ENCODE results near the gene CTIF.

The CTIF gene

GRCh38 chr18:48690494-48690893, 151.7 kb downstream of the CTIF start:
- H3K4me3 ChIP-seq (ENCODE audit: low read depth, low read length), result no peak overlapping the region
- no peaks in the 10 kb centered on the region for H3K4me1 ChIP-seq (ENCODE audit: control insufficient read depth, insufficient read depth, low read length)
- no peak overlapping the region for H3K9ac ChIP-seq (ENCODE audit: low read depth, low read length)
- no peaks in the 10 kb centered on the region for H3K9me3 ChIP-seq (ENCODE audit: control insufficient read depth, insufficient read depth, low read length)
- H3K27me3 ChIP-seq (ENCODE audit: control insufficient read depth, insufficient read depth, low read length), result no peaks in the 10 kb centered on the region
- no peaks in the 10 kb centered on the region for H3K36me3 ChIP-seq (ENCODE audit: control insufficient read depth, insufficient read depth, low read length)
- no peak overlapping the region for H3K27ac ChIP-seq (ENCODE audit: low read depth, low read length)

GRCh38 chr18:48693006-48693405, 154.2 kb downstream of the CTIF start:
- no peaks in the 10 kb centered on the region for H3K4me1 ChIP-seq (ENCODE audit: control insufficient read depth, insufficient read depth, low read length)
- H3K27ac ChIP-seq (ENCODE audit: low read depth, low read length), result no peak overlapping the region
- no peak overlapping the region for H3K9ac ChIP-seq (ENCODE audit: low read depth, low read length)
- H3K4me3 ChIP-seq (ENCODE audit: low read depth, low read length), result no peak overlapping the region
- no peaks in the 10 kb centered on the region for H3K9me3 ChIP-seq (ENCODE audit: control insufficient read depth, insufficient read depth, low read length)
- H3K27me3 ChIP-seq (ENCODE audit: control insufficient read depth, insufficient read depth, low read length), result no peaks in the 10 kb centered on the region
- no peaks in the 10 kb centered on the region for H3K36me3 ChIP-seq (ENCODE audit: control insufficient read depth, insufficient read depth, low read length)

- Histone ChIP-seq H3K27ac (ENCODE audit: low read depth, low read length) (no peak overlapping the region), H3K27me3 (ENCODE audit: control insufficient read depth, insufficient read depth, low read length) (no peaks in the 10 kb centered on the region), H3K36me3 (ENCODE audit: control insufficient read depth, insufficient read depth, low read length) (no peaks in the 10 kb centered on the region), H3K9me3 (ENCODE audit: control insufficient read depth, insufficient read depth, low read length) (no peaks in the 10 kb centered on the region), H3K4me3 (ENCODE audit: low read depth, low read length) (no peak overlapping the region), H3K9ac (ENCODE audit: low read depth, low read length) (no peak overlapping the region), H3K4me1 (ENCODE audit: control insufficient read depth, insufficient read depth, low read length) (no peaks in the 10 kb centered on the region)
Measured at GRCh38 chr18:48693625-48694262, 154.9 kb downstream of the CTIF start.

GRCh38 chr18:48694295-48694694, 155.5 kb downstream of the CTIF start:
- Histone ChIP-seq H3K36me3 (ENCODE audit: control insufficient read depth, insufficient read depth, low read length) (no peaks in the 10 kb centered on the region), H3K27ac (ENCODE audit: low read depth, low read length) (no peak overlapping the region), H3K4me1 (ENCODE audit: control insufficient read depth, insufficient read depth, low read length) (no peaks in the 10 kb centered on the region)

GRCh38 chr18:48695671-48696070, 156.8 kb downstream of the CTIF start:
- no peaks in the 10 kb centered on the region for H3K9me3 ChIP-seq (ENCODE audit: control insufficient read depth, insufficient read depth, low read length)
- H3K27me3 ChIP-seq (ENCODE audit: control insufficient read depth, insufficient read depth, low read length), result no peaks in the 10 kb centered on the region

More at GRCh38 chr18:48694295-48694694, 155.5 kb downstream of the CTIF start:
- Histone ChIP-seq H3K4me3 (ENCODE audit: low read depth, low read length) (no peak overlapping the region), H3K9ac (ENCODE audit: low read depth, low read length) (no peak overlapping the region), H3K27me3 (ENCODE audit: control insufficient read depth, insufficient read depth, low read length) (no peaks in the 10 kb centered on the region), H3K9me3 (ENCODE audit: control insufficient read depth, insufficient read depth, low read length) (no peaks in the 10 kb centered on the region)

GRCh38 chr18:48696218-48696617, 157.4 kb downstream of the CTIF start:
- H3K36me3 ChIP-seq (ENCODE audit: control insufficient read depth, insufficient read depth, low read length), result no peaks in the 10 kb centered on the region
- H3K4me3 ChIP-seq (ENCODE audit: low read depth, low read length), result no peak overlapping the region
- H3K27ac ChIP-seq (ENCODE audit: low read depth, low read length), result no peak overlapping the region
- H3K27me3 ChIP-seq (ENCODE audit: control insufficient read depth, insufficient read depth, low read length), result no peaks in the 10 kb centered on the region
- no peaks in the 10 kb centered on the region for H3K9me3 ChIP-seq (ENCODE audit: control insufficient read depth, insufficient read depth, low read length)
- no peaks in the 10 kb centered on the region for H3K4me1 ChIP-seq (ENCODE audit: control insufficient read depth, insufficient read depth, low read length)
- no peak overlapping the region for H3K9ac ChIP-seq (ENCODE audit: low read depth, low read length)

More at GRCh38 chr18:48695671-48696070, 156.8 kb downstream of the CTIF start:
- no peaks in the 10 kb centered on the region for H3K36me3 ChIP-seq (ENCODE audit: control insufficient read depth, insufficient read depth, low read length)
- H3K4me1 ChIP-seq (ENCODE audit: control insufficient read depth, insufficient read depth, low read length), result no peaks in the 10 kb centered on the region
- no peak overlapping the region for H3K9ac ChIP-seq (ENCODE audit: low read depth, low read length)
- no peak overlapping the region for H3K27ac ChIP-seq (ENCODE audit: low read depth, low read length)
- H3K4me3 ChIP-seq (ENCODE audit: low read depth, low read length), result no peak overlapping the region

GRCh38 chr18:48697441-48697840, 158.6 kb downstream of the CTIF start:
- H3K9ac ChIP-seq (ENCODE audit: low read depth, low read length), result no peak overlapping the region
- H3K27me3 ChIP-seq (ENCODE audit: control insufficient read depth, insufficient read depth, low read length), result no peaks in the 10 kb centered on the region
- H3K9me3 ChIP-seq (ENCODE audit: control insufficient read depth, insufficient read depth, low read length), result no peaks in the 10 kb centered on the region
- H3K27ac ChIP-seq (ENCODE audit: low read depth, low read length), result no peak overlapping the region
- no peak overlapping the region for H3K4me3 ChIP-seq (ENCODE audit: low read depth, low read length)
- no peaks in the 10 kb centered on the region for H3K36me3 ChIP-seq (ENCODE audit: control insufficient read depth, insufficient read depth, low read length)
- no peaks in the 10 kb centered on the region for H3K4me1 ChIP-seq (ENCODE audit: control insufficient read depth, insufficient read depth, low read length)

- Histone ChIP-seq H3K9ac (ENCODE audit: low read depth, low read length) (no peak overlapping the region), H3K4me3 (ENCODE audit: low read depth, low read length) (no peak overlapping the region), H3K4me1 (ENCODE audit: control insufficient read depth, insufficient read depth, low read length) (no peaks in the 10 kb centered on the region), H3K27ac (ENCODE audit: low read depth, low read length) (no peak overlapping the region), H3K36me3 (ENCODE audit: control insufficient read depth, insufficient read depth, low read length) (no peaks in the 10 kb centered on the region), H3K9me3 (ENCODE audit: control insufficient read depth, insufficient read depth, low read length) (no peaks in the 10 kb centered on the region), H3K27me3 (ENCODE audit: control insufficient read depth, insufficient read depth, low read length) (no peaks in the 10 kb centered on the region)
Measured at GRCh38 chr18:48698707-48699106, 159.9 kb downstream of the CTIF start.

GRCh38 chr18:48699761-48700160, 160.9 kb downstream of the CTIF start:
- Histone ChIP-seq H3K4me3 (ENCODE audit: low read depth, low read length) (no peak overlapping the region), H3K27ac (ENCODE audit: low read depth, low read length) (no peak overlapping the region), H3K27me3 (ENCODE audit: control insufficient read depth, insufficient read depth, low read length) (no peaks in the 10 kb centered on the region)

GRCh38 chr18:48700446-48700845, 161.6 kb downstream of the CTIF start:
- Histone ChIP-seq H3K4me3 (ENCODE audit: low read depth, low read length) (no peak overlapping the region), H3K9me3 (ENCODE audit: control insufficient read depth, insufficient read depth, low read length) (no peaks in the 10 kb centered on the region), H3K27me3 (ENCODE audit: control insufficient read depth, insufficient read depth, low read length) (no peaks in the 10 kb centered on the region), H3K4me1 (ENCODE audit: control insufficient read depth, insufficient read depth, low read length) (no peaks in the 10 kb centered on the region), H3K36me3 (ENCODE audit: control insufficient read depth, insufficient read depth, low read length) (no peaks in the 10 kb centered on the region), H3K27ac (ENCODE audit: low read depth, low read length) (no peak overlapping the region), H3K9ac (ENCODE audit: low read depth, low read length) (no peak overlapping the region)

More at GRCh38 chr18:48699761-48700160, 160.9 kb downstream of the CTIF start:
- no peak overlapping the region for H3K9ac ChIP-seq (ENCODE audit: low read depth, low read length)
- no peaks in the 10 kb centered on the region for H3K4me1 ChIP-seq (ENCODE audit: control insufficient read depth, insufficient read depth, low read length)
- H3K36me3 ChIP-seq (ENCODE audit: control insufficient read depth, insufficient read depth, low read length), result no peaks in the 10 kb centered on the region
- no peaks in the 10 kb centered on the region for H3K9me3 ChIP-seq (ENCODE audit: control insufficient read depth, insufficient read depth, low read length)

- Histone ChIP-seq H3K27ac (ENCODE audit: low read depth, low read length) (no peak overlapping the region), H3K36me3 (ENCODE audit: control insufficient read depth, insufficient read depth, low read length) (no peaks in the 10 kb centered on the region), H3K9ac (ENCODE audit: low read depth, low read length) (no peak overlapping the region)
Measured at GRCh38 chr18:48702346-48703027, 163.7 kb downstream of the CTIF start.

More at GRCh38 chr18:48702346-48703027, 163.7 kb downstream of the CTIF start:
- no peaks in the 10 kb centered on the region for H3K27me3 ChIP-seq (ENCODE audit: control insufficient read depth, insufficient read depth, low read length)
- no peak overlapping the region for H3K4me3 ChIP-seq (ENCODE audit: low read depth, low read length)
- no peaks in the 10 kb centered on the region for H3K9me3 ChIP-seq (ENCODE audit: control insufficient read depth, insufficient read depth, low read length)
- H3K4me1 ChIP-seq (ENCODE audit: control insufficient read depth, insufficient read depth, low read length), result no peaks in the 10 kb centered on the region
